Measurements from ENCODE around the gene POU3F4. TPM values are rescaled to one million over a fixed set of nuclear protein-coding genes. Genes with fewer than 3 reads are reported as not detected.

The POU3F4 gene
- polyA plus RNA-seq, 2 of the 4 experiments (the other 2 are of a cell fraction): not detected

DNA sequence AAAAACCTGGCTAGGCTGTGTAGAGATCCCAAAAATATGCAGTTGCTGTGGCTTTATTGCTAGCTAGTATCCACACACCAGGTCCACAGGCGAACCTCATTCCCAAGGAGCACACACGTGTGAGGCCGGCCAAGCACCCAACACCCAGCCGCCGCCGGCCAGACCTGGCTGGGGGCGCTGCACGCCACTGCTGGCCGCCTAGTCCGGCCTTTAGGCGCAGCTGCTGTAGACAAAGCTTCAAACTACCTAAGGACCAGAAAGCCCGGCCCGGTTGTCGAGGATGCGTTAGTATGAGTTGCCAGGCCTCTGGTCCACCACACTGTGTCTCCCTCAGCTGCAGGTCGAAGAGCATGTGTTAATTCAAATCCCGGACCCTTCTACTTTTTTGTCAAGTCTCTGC lies 3.1 kb downstream of the POU3F4 start:
- ChIA-PET POLR2A (no interaction called here), CTCF (interaction anchor here (0.6 to 0.7 kb wide), 2 partner anchors 10 to 17 kb away, joined by 3 to 4 read pairs; no protein-coding TSS in a partner anchor)
- DNase-seq (ENCODE audit: low read depth in 1 of 2, low spot score in 1 of 2): no peak
- Histone ChIP-seq H3K4me2 (no peak overlapping the region), H3K4me1 (no peaks in the 10 kb centered on the region), H3K4me3 (no peak overlapping the region), H3K9me3 (no peaks in the 10 kb centered on the region), H3K27ac (no peak overlapping the region)
- no peak for TF ChIP-seq POLR2A (IDR thresholded peaks at IDR 0.05; ENCODE audit: low read length)
- no peak for TF ChIP-seq FOSL2 (IDR thresholded peaks at IDR 0.05)
- TF ChIP-seq FOSL2 (CRISPR knock-in tag; IDR thresholded peaks at IDR 0.05): no peak
- no peak for TF ChIP-seq RFX5 (IDR thresholded peaks at IDR 0.05)
- TF ChIP-seq, protein P1, sequence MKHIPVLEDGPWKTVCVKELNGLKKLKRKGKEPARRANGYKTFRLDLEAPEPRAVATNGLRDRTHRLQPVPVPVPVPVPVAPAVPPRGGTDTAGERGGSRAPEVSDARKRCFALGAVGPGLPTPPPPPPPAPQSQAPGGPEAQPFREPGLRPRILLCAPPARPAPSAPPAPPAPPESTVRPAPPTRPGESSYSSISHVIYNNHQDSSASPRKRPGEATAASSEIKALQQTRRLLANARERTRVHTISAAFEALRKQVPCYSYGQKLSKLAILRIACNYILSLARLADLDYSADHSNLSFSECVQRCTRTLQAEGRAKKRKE (CRISPR knock-in tag; IDR thresholded peaks at IDR 0.05; ENCODE audit: low read depth): no peak
- no peak for TF ChIP-seq EHMT2 (IDR thresholded peaks at IDR 0.05; ENCODE audit: low read depth)
- no peak for TF ChIP-seq RAD21 (conservative IDR thresholded peaks at IDR 0.05 in 1 of 2, IDR thresholded peaks at IDR 0.05 in 1 of 2)
- TF ChIP-seq CBX8 (IDR thresholded peaks at IDR 0.05): no peak
- ATAC-seq: no peak
- 66% methylated on average over 17 of the region's 17 CpGs for WGBS (ENCODE audit: missing lambda C conversion rate)
- FAIRE-seq: no peak

DNA sequence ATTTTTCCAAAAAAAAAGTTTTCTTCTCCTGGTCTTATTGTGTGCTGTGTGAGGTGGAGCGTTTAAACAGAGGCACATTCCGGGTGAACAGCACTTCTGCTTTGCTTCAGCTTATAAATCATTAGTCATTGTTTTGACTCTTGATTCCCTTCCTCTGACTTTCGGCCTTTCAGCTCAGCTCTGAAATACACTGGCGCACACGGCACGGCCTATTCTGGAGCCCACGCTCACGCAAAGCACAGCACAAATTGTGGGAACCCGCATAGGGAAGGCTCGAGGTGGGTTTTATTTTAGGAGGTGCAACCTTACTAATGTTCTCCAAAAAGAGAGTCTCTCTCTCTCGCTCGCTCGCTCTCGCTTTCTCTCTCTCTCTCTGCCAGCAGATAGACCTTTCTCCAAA lies 4.0 kb downstream of the POU3F4 start:
- DNase-seq (ENCODE audit: low read depth in 1 of 2, low spot score in 1 of 2): no peak
- FAIRE-seq: no peak
- POLR2A ChIA-PET: no interaction called here
- Histone ChIP-seq H3K27ac (no peak overlapping the region), H3K4me3 (no peak overlapping the region), H3K9me3 (no peaks in the 10 kb centered on the region), H3K4me2 (no peak overlapping the region; the same call in 2 of the 3 replicates), H3K4me1 (no peaks in the 10 kb centered on the region)
- CTCF ChIA-PET: no interaction called here
- TF ChIP-seq JUN (IDR thresholded peaks at IDR 0.05): no peak
- TF ChIP-seq EP300 (IDR thresholded peaks at IDR 0.05): no peak
- TF ChIP-seq NR3C1 (IDR thresholded peaks at IDR 0.05): no peak
- no peak for TF ChIP-seq MAFK (IDR thresholded peaks at IDR 0.05; ENCODE audit: partially characterized antibody)
- TF ChIP-seq RNF2 (IDR thresholded peaks at IDR 0.05; ENCODE audit: borderline replicate concordance, low read depth): no peak
- no peak for ATAC-seq
- WGBS (ENCODE audit: missing lambda C conversion rate): 36% methylated on average over 14 of the region's 14 CpGs

DNA sequence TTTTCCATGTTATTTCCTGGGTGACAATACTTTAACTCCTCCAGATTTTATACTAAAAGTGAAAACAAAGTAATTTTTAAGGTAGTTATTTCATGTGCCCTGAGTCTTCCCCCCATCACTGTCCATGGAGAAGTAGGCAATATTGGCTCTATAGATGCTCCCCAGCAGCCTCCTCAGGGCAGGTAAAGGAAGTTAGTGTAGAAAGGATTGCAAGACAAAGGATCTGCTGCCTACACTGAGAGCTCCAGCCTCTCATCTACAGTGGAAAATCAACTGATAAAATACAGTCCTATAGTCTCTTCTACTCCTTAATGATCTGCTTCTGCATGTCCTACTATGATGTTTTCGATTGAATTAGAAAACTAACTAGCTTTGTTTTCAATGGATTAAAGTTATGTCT lies 8.5 kb downstream of the POU3F4 start:
- DNase-seq (ENCODE audit: low read depth in 1 of 2, low spot score in 1 of 2): no peak
- no peak for TF ChIP-seq CBX8 (IDR thresholded peaks at IDR 0.05)
- no peak for TF ChIP-seq RAD21 (conservative IDR thresholded peaks at IDR 0.05 in 1 of 2, IDR thresholded peaks at IDR 0.05 in 1 of 2)
- TF ChIP-seq FOXS1 (CRISPR knock-in tag; IDR thresholded peaks at IDR 0.05): no peak
- no peak for TF ChIP-seq HOXA7 (CRISPR knock-in tag; IDR thresholded peaks at IDR 0.05)
- TF ChIP-seq MAZ (IDR thresholded peaks at IDR 0.05; ENCODE audit: borderline replicate concordance, low read depth, low read length): no peak
- ChIA-PET CTCF (no interaction called here), POLR2A (no interaction called here)
- Histone ChIP-seq H3K27ac (no peak overlapping the region), H3K4me2 (no peak overlapping the region), H3K4me3 (no peak overlapping the region), H3K9me3 (no peaks in the 10 kb centered on the region), H3K4me1 (no peaks in the 10 kb centered on the region)
- no peak for ATAC-seq
- 0% methylated on average over 1 of the region's 1 CpG for WGBS (ENCODE audit: missing lambda C conversion rate)
- no peak for FAIRE-seq

DNA sequence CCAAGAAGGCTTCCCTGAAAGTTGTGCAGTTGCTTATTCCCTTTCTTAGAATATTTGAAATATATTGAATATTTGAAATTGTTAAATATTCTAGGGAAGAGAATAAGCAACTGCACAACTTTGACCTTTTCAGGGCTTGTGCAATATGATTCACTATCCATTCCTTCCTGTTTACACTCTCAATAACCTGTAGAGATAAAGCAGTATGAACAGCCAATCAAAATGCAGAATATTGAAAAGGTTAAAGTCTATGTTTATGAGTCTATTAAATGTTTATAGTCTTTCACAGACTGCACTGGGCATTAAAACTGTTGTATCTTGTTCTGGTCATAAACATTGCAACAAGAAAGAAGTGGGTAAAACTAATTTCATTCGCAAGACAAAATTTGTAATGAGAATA lies 13.8 kb downstream of the POU3F4 start:
- FAIRE-seq (no peak), DNase-seq (ENCODE audit: low read depth in 1 of 2, low spot score in 1 of 2) (no peak), ATAC-seq (no peak)
- 35% methylated on average over 1 of the region's 1 CpG for WGBS (ENCODE audit: missing lambda C conversion rate)
- no peaks in the 10 kb centered on the region for H3K4me1 ChIP-seq
- no peak overlapping the region for H3K4me3 ChIP-seq
- no peak overlapping the region for H3K27ac ChIP-seq
- POLR2A ChIA-PET: no interaction called here
- CTCF ChIA-PET: no interaction called here
- no peaks in the 10 kb centered on the region for H3K9me3 ChIP-seq
- no peak overlapping the region for H3K4me2 ChIP-seq
- no peak for TF ChIP-seq ZNF302 (CRISPR knock-in tag; IDR thresholded peaks at IDR 0.05)
- TF ChIP-seq, protein P2, sequence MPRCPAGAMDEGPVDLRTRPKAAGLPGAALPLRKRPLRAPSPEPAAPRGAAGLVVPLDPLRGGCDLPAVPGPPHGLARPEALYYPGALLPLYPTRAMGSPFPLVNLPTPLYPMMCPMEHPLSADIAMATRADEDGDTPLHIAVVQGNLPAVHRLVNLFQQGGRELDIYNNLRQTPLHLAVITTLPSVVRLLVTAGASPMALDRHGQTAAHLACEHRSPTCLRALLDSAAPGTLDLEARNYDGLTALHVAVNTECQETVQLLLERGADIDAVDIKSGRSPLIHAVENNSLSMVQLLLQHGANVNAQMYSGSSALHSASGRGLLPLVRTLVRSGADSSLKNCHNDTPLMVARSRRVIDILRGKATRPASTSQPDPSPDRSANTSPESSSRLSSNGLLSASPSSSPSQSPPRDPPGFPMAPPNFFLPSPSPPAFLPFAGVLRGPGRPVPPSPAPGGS (IDR thresholded peaks at IDR 0.05): no peak
- TF ChIP-seq FOXS1 (CRISPR knock-in tag; IDR thresholded peaks at IDR 0.05): no peak
- no peak for TF ChIP-seq HEYL (CRISPR knock-in tag; IDR thresholded peaks at IDR 0.05)
- no peak for TF ChIP-seq MAFK (IDR thresholded peaks at IDR 0.05; ENCODE audit: partially characterized antibody)
- TF ChIP-seq, protein P3, sequence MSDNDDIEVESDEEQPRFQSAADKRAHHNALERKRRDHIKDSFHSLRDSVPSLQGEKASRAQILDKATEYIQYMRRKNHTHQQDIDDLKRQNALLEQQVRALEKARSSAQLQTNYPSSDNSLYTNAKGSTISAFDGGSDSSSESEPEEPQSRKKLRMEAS (IDR thresholded peaks at IDR 0.05): no peak
- TF ChIP-seq, protein P4, sequence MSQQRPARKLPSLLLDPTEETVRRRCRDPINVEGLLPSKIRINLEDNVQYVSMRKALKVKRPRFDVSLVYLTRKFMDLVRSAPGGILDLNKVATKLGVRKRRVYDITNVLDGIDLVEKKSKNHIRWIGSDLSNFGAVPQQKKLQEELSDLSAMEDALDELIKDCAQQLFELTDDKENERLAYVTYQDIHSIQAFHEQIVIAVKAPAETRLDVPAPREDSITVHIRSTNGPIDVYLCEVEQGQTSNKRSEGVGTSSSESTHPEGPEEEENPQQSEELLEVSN (IDR thresholded peaks at IDR 0.05; ENCODE audit: borderline replicate concordance, low read depth): no peak
- TF ChIP-seq RFX5 (IDR thresholded peaks at IDR 0.05): no peak
- TF ChIP-seq POLR2A (IDR thresholded peaks at IDR 0.05; ENCODE audit: low read length): no peak
- no peak for TF ChIP-seq EHF (CRISPR knock-in tag; IDR thresholded peaks at IDR 0.05)
- no peak for TF ChIP-seq CHD2 (IDR thresholded peaks at IDR 0.05; ENCODE audit: low read length, partially characterized antibody)
- TF ChIP-seq, protein P5, sequence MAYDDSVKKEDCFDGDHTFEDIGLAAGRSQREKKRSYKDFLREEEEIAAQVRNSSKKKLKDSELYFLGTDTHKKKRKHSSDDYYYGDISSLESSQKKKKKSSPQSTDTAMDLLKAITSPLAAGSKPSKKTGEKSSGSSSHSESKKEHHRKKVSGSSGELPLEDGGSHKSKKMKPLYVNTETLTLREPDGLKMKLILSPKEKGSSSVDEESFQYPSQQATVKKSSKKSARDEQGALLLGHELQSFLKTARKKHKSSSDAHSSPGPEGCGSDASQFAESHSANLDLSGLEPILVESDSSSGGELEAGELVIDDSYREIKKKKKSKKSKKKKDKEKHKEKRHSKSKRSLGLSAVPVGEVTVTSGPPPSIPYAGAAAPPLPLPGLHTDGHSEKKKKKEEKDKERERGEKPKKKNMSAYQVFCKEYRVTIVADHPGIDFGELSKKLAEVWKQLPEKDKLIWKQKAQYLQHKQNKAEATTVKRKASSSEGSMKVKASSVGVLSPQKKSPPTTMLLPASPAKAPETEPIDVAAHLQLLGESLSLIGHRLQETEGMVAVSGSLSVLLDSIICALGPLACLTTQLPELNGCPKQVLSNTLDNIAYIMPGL (CRISPR knock-in tag; IDR thresholded peaks at IDR 0.05; ENCODE audit: borderline replicate concordance): no peak
- TF ChIP-seq HOXA7 (CRISPR knock-in tag; IDR thresholded peaks at IDR 0.05): no peak
- no peak for TF ChIP-seq CEBPB (IDR thresholded peaks at IDR 0.05)
- TF ChIP-seq POLR2AphosphoS2 (conservative IDR thresholded peaks at IDR 0.05; ENCODE audit: low read length): no peak
- no peak for TF ChIP-seq GATA3 (IDR thresholded peaks at IDR 0.05; ENCODE audit: borderline replicate concordance)
- TF ChIP-seq ZSCAN20 (CRISPR knock-in tag; IDR thresholded peaks at IDR 0.05): no peak
- no peak for TF ChIP-seq RAD21 (conservative IDR thresholded peaks at IDR 0.05 in 1 of 2, IDR thresholded peaks at IDR 0.05 in 1 of 2)
- no peak for TF ChIP-seq ESRRA (IDR thresholded peaks at IDR 0.05; ENCODE audit: borderline replicate concordance, low read length)
